ENCODE results near the gene MEGF9. TPM values are rescaled to one million over a fixed set of nuclear protein-coding genes. Genes with fewer than 3 reads are reported as not detected.

MEGF9 gene
- total and polyA plus RNA-seq, 12 donors: 3.9 to 28.5 (median 19.7) TPM

GRCh38 chr9:120663380-120663779 is 50.9 kb downstream of the MEGF9 start:
- intact Hi-C loops (cut with DNase I): no loop called here
- H3K27ac ChIP-seq: no peak overlapping the region
- no peaks in the 10 kb centered on the region for H3K27me3 ChIP-seq
- no peak overlapping the region for H3K4me3 ChIP-seq
- no peaks in the 10 kb centered on the region for H3K9me3 ChIP-seq (replicated peaks in 1 of 3)
- TF ChIP-seq POLR2A (IDR thresholded peaks at IDR 0.05) (no peak), CTCF (IDR thresholded peaks at IDR 0.05) (no peak)
- peaks cover 12 to 37% of the 10 kb centered on the region in 2 donors for H3K4me1 ChIP-seq (replicated peaks in 1 of 2)
- 75 to 82% (median 81%) methylated on average over 3 of the region's 3 CpGs for WGBS, 4 donors
- DNase-seq: no peak
- H3K36me3 ChIP-seq (replicated peaks in 1 of 2): no peaks in the 10 kb centered on the region

GRCh38 chr9:120662513-120662912 is 51.8 kb downstream of the MEGF9 start:
- WGBS, 4 donors: 90 to 95% (median 93%) methylated on average over 8 of the region's 8 CpGs

GRCh38 chr9:120659676-120660075 is 54.6 kb downstream of the MEGF9 start:
- no peak overlapping the region for H3K27ac ChIP-seq
- WGBS, 4 donors: 37 to 47% (median 40%) methylated on average over 2 of the region's 2 CpGs
- TF ChIP-seq CTCF (IDR thresholded peaks at IDR 0.05) (no peak), POLR2A (IDR thresholded peaks at IDR 0.05) (no peak)
- intact Hi-C loops (cut with DNase I): no loop called here
- no peak for DNase-seq
- no peaks in the 10 kb centered on the region for H3K9me3 ChIP-seq (replicated peaks in 1 of 3)
- no peaks in the 10 kb centered on the region for H3K27me3 ChIP-seq
- peaks cover 12 to 31% of the 10 kb centered on the region in 2 donors for H3K4me1 ChIP-seq (replicated peaks in 1 of 2)
- no peak overlapping the region for H3K4me3 ChIP-seq
- H3K36me3 ChIP-seq (replicated peaks in 1 of 2): no peaks in the 10 kb centered on the region

More at GRCh38 chr9:120662513-120662912, 51.8 kb downstream of the MEGF9 start:
- Histone ChIP-seq H3K27ac (no peak overlapping the region), H3K9me3 (replicated peaks in 1 of 3) (no peaks in the 10 kb centered on the region), H3K27me3 (no peaks in the 10 kb centered on the region), H3K4me1 (replicated peaks in 1 of 2) (peaks cover 12 to 31% of the 10 kb centered on the region in 2 donors), H3K4me3 (no peak overlapping the region), H3K36me3 (replicated peaks in 1 of 2) (no peaks in the 10 kb centered on the region)
- TF ChIP-seq CTCF (IDR thresholded peaks at IDR 0.05): no peak
- TF ChIP-seq POLR2A (IDR thresholded peaks at IDR 0.05): no peak
- intact Hi-C loops (cut with DNase I): no loop called here
- no peak for DNase-seq

- Histone ChIP-seq H3K4me1 (replicated peaks in 1 of 2) (peaks cover 12 to 29% of the 10 kb centered on the region in 2 donors), H3K36me3 (replicated peaks in 1 of 2) (no peaks in the 10 kb centered on the region), H3K27me3 (no peaks in the 10 kb centered on the region), H3K4me3 (no peak overlapping the region), H3K9me3 (replicated peaks in 1 of 3) (no peaks in the 10 kb centered on the region), H3K27ac (no peak overlapping the region)
- TF ChIP-seq POLR2A (IDR thresholded peaks at IDR 0.05) (no peak), CTCF (IDR thresholded peaks at IDR 0.05) (no peak)
- DNase-seq: no peak
- intact Hi-C loops (cut with DNase I): no loop called here
- 65 to 74% (median 70%) methylated on average over 3 of the region's 3 CpGs for WGBS, 4 donors
Measured at GRCh38 chr9:120659209-120659608, 55.1 kb downstream of the MEGF9 start.

Data from adrenal gland (tissue), 12 donors.